HG03097 (cell line): ENCODE measurements around the gene SUN1.
A peak's percentile ranks its signal among the peaks of the same experiment; 100 is the strongest.
"Not testable (repeated sequence)": the region's sequence is repeated elsewhere in the genome, so short reads cannot be mapped to it uniquely, and the experiment has no call there.

Experiments
- ATAC-seq: cut with Tn5 transposase; IDR thresholded peaks from one replicate; pipeline ENCODE4 v1.9.1; 2021; ENCODE audit not compliant: unreplicated experiment, low FRiP score

The SUN1 gene

GRCh38 chr7:831596-832166 is 595 bp upstream of the SUN1 start:
- peak; percentile 41 for ATAC-seq

GRCh38 chr7:832968-833424 is 720 bp downstream of the SUN1 start:
- no peak for ATAC-seq

GRCh38 chr7:833601-834258 is 1.5 kb downstream of the SUN1 start:
- ATAC-seq = no peak

GRCh38 chr7:834277-834676 is 2.0 kb downstream of the SUN1 start:
- no peak for ATAC-seq

GRCh38 chr7:835021-835420 is 2.7 kb downstream of the SUN1 start:
- no peak for ATAC-seq

- ATAC-seq = no peak
Measured at GRCh38 chr7:835485-836401, 3.5 kb downstream of the SUN1 start.

- no peak for ATAC-seq
Measured at GRCh38 chr7:836429-836828, 4.2 kb downstream of the SUN1 start.

GRCh38 chr7:837001-837400 is 4.7 kb downstream of the SUN1 start:
- ATAC-seq = no peak

GRCh38 chr7:840001-840600 is 7.8 kb downstream of the SUN1 start:
- ATAC-seq = no peak

GRCh38 chr7:841943-842342 is 9.7 kb downstream of the SUN1 start:
- no peak for ATAC-seq

- ATAC-seq = no peak
Measured at GRCh38 chr7:842431-843031, 10.3 kb downstream of the SUN1 start.

GRCh38 chr7:843230-843629 is 11.0 kb downstream of the SUN1 start:
- no peak for ATAC-seq

- no peak for ATAC-seq
Measured at GRCh38 chr7:844043-844442, 11.8 kb downstream of the SUN1 start.

- ATAC-seq = no peak
Measured at GRCh38 chr7:844514-844913, 12.2 kb downstream of the SUN1 start.

- no peak for ATAC-seq
Measured at GRCh38 chr7:845091-845490, 12.8 kb downstream of the SUN1 start.

- ATAC-seq = no peak
Measured at GRCh38 chr7:845731-846130, 13.5 kb downstream of the SUN1 start.

- not testable (repeated sequence) for ATAC-seq
Measured at GRCh38 chr7:846958-847650, 14.8 kb downstream of the SUN1 start.

GRCh38 chr7:847728-848127 is 15.5 kb downstream of the SUN1 start:
- not testable (repeated sequence) for ATAC-seq

- ATAC-seq = no peak
Measured at GRCh38 chr7:849145-849544, 16.9 kb downstream of the SUN1 start.

- no peak for ATAC-seq
Measured at GRCh38 chr7:849781-850180, 17.5 kb downstream of the SUN1 start.
